Lower lobe of right lung (tissue), 2 donors: Measurements from ENCODE around the gene TTC32. TPM values are rescaled to one million over a fixed set of nuclear protein-coding genes. Genes with fewer than 3 reads are reported as not detected.

ENCODE experiments used
- ATAC-seq, 2 donors: fragments of 200-7000 bp; cut with Tn5 transposase; one replicate each; pipeline ENCODE4 v1.9.1; 2020 to 2022; ENCODE audit warnings: mild to moderate bottlenecking in 2 of 2, moderate library complexity in 2 of 2
- DNase-seq: peaks from one replicate; pipeline ENCODE4 v3.0.0-alpha.2; 2020
- H3K27ac ChIP-seq: fragments of 200-600 bp; one replicate; pipeline ENCODE4 v1.8.0; 2022
- H3K27me3 ChIP-seq: fragments of 200-600 bp; one replicate; pipeline ENCODE4 v1.8.0; 2022; ENCODE audit warnings: low read depth
- H3K36me3 ChIP-seq: fragments of 200-600 bp; one replicate; pipeline ENCODE4 v1.8.0; 2022; ENCODE audit warnings: mild to moderate bottlenecking
- H3K4me1 ChIP-seq: fragments of 200-600 bp; one replicate; pipeline ENCODE4 v1.8.0; 2022
- H3K4me3 ChIP-seq: fragments of 200-600 bp; one replicate; pipeline ENCODE4 v1.8.0; 2022; ENCODE audit warnings: mild to moderate bottlenecking
- H3K9me3 ChIP-seq: fragments of 200-600 bp; one replicate; pipeline ENCODE4 v1.8.0; 2022
- intact Hi-C: fragments of 100-400 bp; cut with DNase I; formaldehyde crosslinking; loops from one replicate; pipeline ENCODE4 v1.11.0; 2022
- total RNA-seq: library from RNA; stranded (reverse); fragmentation: NEBNext Ultra II Directional; extraction: Animal tissue kit (Norgen Biotek cat#: 25700); gene quantifications from one replicate; pipeline ENCODE4 v1.2.1, GENCODE V29; 2021
- TF ChIP-seq, protein P1 (sequence below): fragments of 200-600 bp; IDR thresholded peaks from one replicate; pipeline ENCODE4 v1.8.0; 2022; ENCODE audit warnings: antibody characterized with exemption, mild to moderate bottlenecking
- donor health status: DM: no; HTN: yes; CAD: no; lungs with severe emphysema.

TTC32 gene
- total RNA-seq, 1 donor from 2014 or later = 10.3 TPM

GRCh38 chr2:19875280-19875679 is 26.5 kb downstream of the TTC32 start:
- TF ChIP-seq, protein P1, sequence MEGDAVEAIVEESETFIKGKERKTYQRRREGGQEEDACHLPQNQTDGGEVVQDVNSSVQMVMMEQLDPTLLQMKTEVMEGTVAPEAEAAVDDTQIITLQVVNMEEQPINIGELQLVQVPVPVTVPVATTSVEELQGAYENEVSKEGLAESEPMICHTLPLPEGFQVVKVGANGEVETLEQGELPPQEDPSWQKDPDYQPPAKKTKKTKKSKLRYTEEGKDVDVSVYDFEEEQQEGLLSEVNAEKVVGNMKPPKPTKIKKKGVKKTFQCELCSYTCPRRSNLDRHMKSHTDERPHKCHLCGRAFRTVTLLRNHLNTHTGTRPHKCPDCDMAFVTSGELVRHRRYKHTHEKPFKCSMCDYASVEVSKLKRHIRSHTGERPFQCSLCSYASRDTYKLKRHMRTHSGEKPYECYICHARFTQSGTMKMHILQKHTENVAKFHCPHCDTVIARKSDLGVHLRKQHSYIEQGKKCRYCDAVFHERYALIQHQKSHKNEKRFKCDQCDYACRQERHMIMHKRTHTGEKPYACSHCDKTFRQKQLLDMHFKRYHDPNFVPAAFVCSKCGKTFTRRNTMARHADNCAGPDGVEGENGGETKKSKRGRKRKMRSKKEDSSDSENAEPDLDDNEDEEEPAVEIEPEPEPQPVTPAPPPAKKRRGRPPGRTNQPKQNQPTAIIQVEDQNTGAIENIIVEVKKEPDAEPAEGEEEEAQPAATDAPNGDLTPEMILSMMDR = no peak
- H3K4me3 ChIP-seq = no peak overlapping the region
- ATAC-seq (no peak), DNase-seq (no peak)
- intact Hi-C loops = no loop called here
- H3K27ac ChIP-seq = no peak overlapping the region
- no peaks in the 10 kb centered on the region for H3K36me3 ChIP-seq
- H3K27me3 ChIP-seq = no peaks in the 10 kb centered on the region
- no peaks in the 10 kb centered on the region for H3K4me1 ChIP-seq
- H3K9me3 ChIP-seq = no peaks in the 10 kb centered on the region

- Histone ChIP-seq H3K4me1 (no peaks in the 10 kb centered on the region), H3K4me3 (no peak overlapping the region), H3K36me3 (no peaks in the 10 kb centered on the region), H3K9me3 (no peaks in the 10 kb centered on the region), H3K27ac (no peak overlapping the region), H3K27me3 (no peaks in the 10 kb centered on the region)
- ATAC-seq (no peak), DNase-seq (no peak)
- intact Hi-C loops = no loop called here
- TF ChIP-seq, protein P1 = no peak
Measured at GRCh38 chr2:19874726-19875125, 27.1 kb downstream of the TTC32 start.

DNA sequence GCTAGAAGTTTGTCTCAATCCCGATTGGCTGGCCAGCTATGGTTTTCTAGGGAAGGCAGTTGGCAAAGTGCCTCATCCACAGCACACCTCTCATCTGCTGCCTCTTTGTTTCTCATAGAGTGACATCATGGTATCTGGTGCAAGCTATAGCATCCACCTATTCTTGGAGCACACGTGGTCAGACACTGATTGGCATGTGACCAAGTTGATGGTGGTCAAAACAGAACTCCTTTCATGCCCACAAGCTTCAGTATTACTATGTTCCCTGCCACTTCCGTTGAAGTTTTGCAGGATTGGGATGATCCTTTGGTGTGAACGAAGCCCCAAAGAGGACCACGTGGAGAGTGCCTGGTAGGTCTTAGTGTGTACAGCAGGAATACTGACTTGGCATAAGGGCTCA is 28.8 kb downstream of the TTC32 start:
- Histone ChIP-seq H3K4me3 (no peak overlapping the region), H3K27me3 (no peaks in the 10 kb centered on the region), H3K4me1 (peaks cover 5% of the 10 kb centered on the region), H3K36me3 (no peaks in the 10 kb centered on the region), H3K9me3 (no peaks in the 10 kb centered on the region), H3K27ac (no peak overlapping the region)
- TF ChIP-seq, protein P1 = no peak
- DNase-seq (no peak), ATAC-seq (no peak)
- intact Hi-C loops = no loop called here

DNA sequence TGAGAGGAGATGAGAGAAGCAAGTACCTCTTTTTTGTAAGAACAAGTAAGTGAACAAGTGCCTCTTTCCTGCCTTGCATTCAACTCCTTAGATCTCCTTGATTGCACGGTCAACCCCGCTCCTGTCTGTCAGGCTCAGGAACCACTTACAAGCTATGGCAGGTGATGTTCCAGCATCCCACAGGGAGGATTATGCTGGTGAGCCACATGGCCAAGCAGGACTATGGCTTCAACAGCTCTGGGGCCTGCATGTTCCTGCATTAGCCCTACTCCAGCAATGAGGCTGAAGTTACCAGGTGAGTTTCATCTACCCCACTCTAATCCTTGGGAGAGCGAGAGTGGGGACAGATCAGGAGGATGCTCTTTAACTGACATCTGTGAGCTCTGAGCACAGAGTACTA is 29.5 kb downstream of the TTC32 start:
- Histone ChIP-seq H3K27ac (no peak overlapping the region), H3K4me3 (no peak overlapping the region), H3K27me3 (no peaks in the 10 kb centered on the region), H3K36me3 (no peaks in the 10 kb centered on the region), H3K9me3 (no peaks in the 10 kb centered on the region), H3K4me1 (peaks cover 5% of the 10 kb centered on the region)
- intact Hi-C loops = no loop called here
- DNase-seq (no peak), ATAC-seq (no peak)
- TF ChIP-seq, protein P1 = no peak

GRCh38 chr2:19871836-19872235 is 29.9 kb downstream of the TTC32 start:
- intact Hi-C loops = no loop called here
- Histone ChIP-seq H3K4me1 (peaks cover 5% of the 10 kb centered on the region), H3K27me3 (no peaks in the 10 kb centered on the region), H3K36me3 (no peaks in the 10 kb centered on the region), H3K9me3 (no peaks in the 10 kb centered on the region), H3K4me3 (no peak overlapping the region), H3K27ac (no peak overlapping the region)
- no peak for DNase-seq
- ATAC-seq = no peak
- TF ChIP-seq, protein P1 = no peak

GRCh38 chr2:19870792-19871191 is 31.0 kb downstream of the TTC32 start:
- ATAC-seq (no peak), DNase-seq (no peak)
- no peak overlapping the region for H3K27ac ChIP-seq
- H3K9me3 ChIP-seq = no peaks in the 10 kb centered on the region
- H3K4me1 ChIP-seq = peaks cover 5% of the 10 kb centered on the region
- intact Hi-C loops = no loop called here
- H3K27me3 ChIP-seq = no peaks in the 10 kb centered on the region
- no peak overlapping the region for H3K4me3 ChIP-seq
- H3K36me3 ChIP-seq = no peaks in the 10 kb centered on the region
- TF ChIP-seq, protein P1 = no peak
